ENCODE measurements around the gene KCNJ4.
"Not testable (repeated sequence)": the region's sequence is repeated elsewhere in the genome, so short reads cannot be mapped to it uniquely, and the experiment has no call there.

KCNJ4 gene

DNA sequence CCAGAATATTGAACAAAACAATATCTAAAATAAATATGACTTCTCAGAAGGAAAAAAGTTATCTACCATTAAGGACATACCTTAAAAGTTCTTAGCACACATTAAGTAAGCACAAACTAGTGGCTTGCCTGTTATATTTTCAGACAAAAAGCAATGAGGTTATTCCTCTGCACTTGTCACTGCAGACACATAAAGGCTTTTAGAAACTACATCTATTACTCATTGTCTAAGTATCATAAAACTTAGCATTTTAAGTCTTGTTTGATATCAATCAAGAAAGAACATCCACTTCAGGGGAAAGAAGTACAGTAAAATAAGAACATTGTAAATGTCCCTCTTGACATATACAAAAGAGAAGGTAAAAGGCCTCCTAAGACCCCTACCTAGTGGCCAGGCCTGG, 59.1 kb downstream of the KCNJ4 start:
- Mint-ChIP-seq H3K4me1 (peaks cover 26% of the 10 kb centered on the region), H3K4me3 (peak overlapping the region; percentile 88), H3K27ac (peak overlapping the region; percentile 89)
- H3K36me3 Mint-ChIP-seq; DNase-seq (ENCODE audit: low spot score in 2 of 2); H3K9me3 Mint-ChIP-seq; ATAC-seq (ENCODE audit: low read depth); H3K27me3 Mint-ChIP-seq: not testable (repeated sequence)

GRCh38 chr22:38394929-38395624, 59.9 kb downstream of the KCNJ4 start:
- Mint-ChIP-seq H3K27ac (peak overlapping the region; percentile 89), H3K4me3 (peak overlapping the region; percentile 88), H3K4me1 (peaks cover 35% of the 10 kb centered on the region)
- peak; percentile 5 for ATAC-seq (ENCODE audit: low read depth)
- not testable (repeated sequence) for H3K36me3 Mint-ChIP-seq; DNase-seq (ENCODE audit: low spot score in 2 of 2); H3K9me3 Mint-ChIP-seq; H3K27me3 Mint-ChIP-seq

GRCh38 chr22:38389428-38389818, 65.6 kb downstream of the KCNJ4 start:
- peak overlapping the region; percentile 24 for H3K4me3 Mint-ChIP-seq

GRCh38 chr22:38388506-38389427, 66.2 kb downstream of the KCNJ4 start:
- not testable (repeated sequence) for H3K4me3 Mint-ChIP-seq; H3K36me3 Mint-ChIP-seq; H3K9me3 Mint-ChIP-seq; H3K27me3 Mint-ChIP-seq; DNase-seq (ENCODE audit: low spot score in 2 of 2)
- H3K27ac Mint-ChIP-seq, result peak overlapping the region; percentile 94
- peak; percentile 25 for ATAC-seq (ENCODE audit: low read depth)
- peaks cover 27% of the 10 kb centered on the region for H3K4me1 Mint-ChIP-seq

More at GRCh38 chr22:38389428-38389818, 65.6 kb downstream of the KCNJ4 start:
- H3K27me3 Mint-ChIP-seq; H3K36me3 Mint-ChIP-seq; H3K9me3 Mint-ChIP-seq; DNase-seq (ENCODE audit: low spot score in 2 of 2): not testable (repeated sequence)
- ATAC-seq (ENCODE audit: low read depth), result peak; percentile 85
- Mint-ChIP-seq H3K27ac (peak overlapping the region; percentile 94), H3K4me1 (peaks cover 30% of the 10 kb centered on the region)

GRCh38 chr22:38386918-38387317, 68.1 kb downstream of the KCNJ4 start:
- not testable (repeated sequence) for H3K9me3 Mint-ChIP-seq; DNase-seq (ENCODE audit: low spot score in 2 of 2); H3K27me3 Mint-ChIP-seq; H3K36me3 Mint-ChIP-seq; ATAC-seq (ENCODE audit: low read depth)
- Mint-ChIP-seq H3K27ac (peak overlapping the region; percentile 94), H3K4me3 (peak overlapping the region; percentile 73), H3K4me1 (peaks cover 37% of the 10 kb centered on the region)

DNA sequence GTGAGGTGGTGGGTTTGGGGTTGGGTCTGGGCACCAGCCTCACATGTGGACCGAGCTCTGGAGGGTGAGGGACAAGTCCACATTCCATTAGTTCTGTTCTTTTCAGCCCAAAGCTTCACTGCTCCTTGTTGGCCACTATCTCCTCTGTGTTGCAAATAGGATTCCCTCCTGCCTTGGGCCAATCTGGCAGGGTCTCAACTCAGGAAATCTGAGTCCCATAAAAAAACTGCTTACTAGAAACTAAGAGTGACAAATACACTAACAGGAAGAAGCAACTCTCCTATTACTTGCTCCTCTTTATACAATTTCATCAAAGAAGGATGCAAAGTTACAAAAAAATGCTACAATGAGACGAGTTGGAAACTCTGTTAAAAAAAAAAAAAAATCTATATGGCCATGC, 71.6 kb downstream of the KCNJ4 start:
- H3K36me3 Mint-ChIP-seq, result peaks cover 20% of the 10 kb centered on the region
- H3K4me3 Mint-ChIP-seq, result no peak overlapping the region
- H3K27ac Mint-ChIP-seq, result peak overlapping the region; percentile 40
- H3K4me1 Mint-ChIP-seq, result peaks cover 37% of the 10 kb centered on the region
- DNase-seq (ENCODE audit: low spot score in 2 of 2), result no peak
- H3K27me3 Mint-ChIP-seq, result no peaks in the 10 kb centered on the region
- no peaks in the 10 kb centered on the region for H3K9me3 Mint-ChIP-seq
- no peak for ATAC-seq (ENCODE audit: low read depth)

- DNase-seq (ENCODE audit: low spot score in 2 of 2); ATAC-seq (ENCODE audit: low read depth); H3K27me3 Mint-ChIP-seq; H3K4me3 Mint-ChIP-seq; H3K9me3 Mint-ChIP-seq: not testable (repeated sequence)
- Mint-ChIP-seq H3K4me1 (peaks cover 37% of the 10 kb centered on the region), H3K27ac (peak overlapping the region; percentile 65), H3K36me3 (peaks cover 29% of the 10 kb centered on the region)
These were observed 73.6 kb downstream of the KCNJ4 start for GRCh38 chr22:38381371-38381770.

Measured in memory B cell (primary cell).